PC-9 (cell line): ENCODE results near the gene PHYHD1. TPM values are rescaled to one million over a fixed set of nuclear protein-coding genes. Genes with fewer than 3 reads are reported as not detected.

Source experiments
- BruUV-seq: library from RNA; stranded (reverse); fragments of 400-500 nt; replicated peaks from 2 replicates; lab custom pipeline; 2021; lab: Mats Ljungman, UMichigan
- CTCF ChIA-PET: fragments of 300-600 bp; sonication (Branson Sonifier 250); formaldehyde crosslinking; loops from one replicate; lab custom pipeline; 2022; ENCODE audit warnings: antibody characterized with exemption; lab: Charles Lee
- POLR2A ChIA-PET: fragments of 300-600 bp; sonication (Branson Sonifier 250); formaldehyde crosslinking; loops from one replicate; lab custom pipeline; 2022; ENCODE audit warnings: antibody characterized with exemption; ENCODE audit not compliant: unreplicated experiment; lab: Charles Lee
- DNase-seq, 2 experiments: peaks; one replicate each; pipeline versions ENCODE4 v3.0.0 to v3.0.0-alpha.2; 2015 to 2022; ENCODE audit warnings: mixed read lengths in 1 of 2
- H2AFZ ChIP-seq: fragments of 200-600 bp; sonication (generic); 2 replicates; pipeline ENCODE4 v1.8.1; 2017; ENCODE audit warnings: antibody characterized with exemption
- H3F3A ChIP-seq: fragments of 200-600 bp; sonication (generic); 2 replicates; pipeline ENCODE4 v1.8.1; 2017; ENCODE audit warnings: antibody characterized with exemption, mild to moderate bottlenecking, low read depth; ENCODE audit not compliant: insufficient read depth
- H3K27ac ChIP-seq: fragments of 200-600 bp; sonication (generic); 2 replicates; pipeline ENCODE4 v1.6.1; 2016; ENCODE audit warnings: mixed run types
- H3K27me3 ChIP-seq: fragments of 200-600 bp; sonication (generic); 2 replicates; pipeline ENCODE4 v1.6.1; 2016; ENCODE audit warnings: low read depth, mixed run types; ENCODE audit not compliant: insufficient read depth
- H3K36me3 ChIP-seq: fragments of 200-600 bp; sonication (generic); 2 replicates; pipeline ENCODE4 v1.6.1; 2016; ENCODE audit warnings: low read depth, mixed run types
- H3K4me1 ChIP-seq: fragments of 200-600 bp; sonication (generic); replicated peaks from 2 replicates; pipeline ENCODE4 v1.6.1; 2016; ENCODE audit warnings: mixed run types; ENCODE audit not compliant: insufficient read depth
- H3K4me2 ChIP-seq: fragments of 200-600 bp; sonication (generic); 2 replicates; pipeline ENCODE4 v1.6.1; 2017; ENCODE audit warnings: mixed run types
- H3K4me3 ChIP-seq: fragments of 200-600 bp; sonication (generic); 2 replicates; pipeline ENCODE4 v1.6.1; 2016; ENCODE audit warnings: mixed run types
- H3K79me2 ChIP-seq: fragments of 200-600 bp; sonication (generic); 2 replicates; pipeline ENCODE4 v1.6.1; 2017; ENCODE audit warnings: low read depth, mixed run types
- H3K9me2 ChIP-seq: fragments of 200-600 bp; sonication (generic); 2 replicates; pipeline ENCODE4 v1.8.1; 2017; ENCODE audit warnings: mild to moderate bottlenecking; ENCODE audit not compliant: insufficient read depth
- H3K9me3 ChIP-seq: fragments of 200-600 bp; sonication (generic); 2 replicates; pipeline ENCODE4 v1.8.1; 2016; ENCODE audit warnings: low read depth; ENCODE audit not compliant: insufficient read depth
- H4K20me1 ChIP-seq: fragments of 200-600 bp; sonication (generic); 2 replicates; pipeline ENCODE4 v1.8.1; 2017; ENCODE audit not compliant: insufficient read depth
- CTCF ChIP-seq: fragments of 200-600 bp; sonication (generic); conservative IDR thresholded peaks from 2 replicates; pipeline ENCODE4 v1.6.1; 2017; ENCODE audit warnings: mixed run types, antibody characterized with exemption, mild to moderate bottlenecking, moderate library complexity
- EZH2 ChIP-seq: fragments of 200-600 bp; sonication (generic); IDR thresholded peaks from 2 replicates; pipeline ENCODE4 v1.8.0; 2017; ENCODE audit warnings: antibody characterized with exemption, low read depth
- intact Hi-C: fragments of 100-400 bp; cut with micrococcal nuclease; formaldehyde crosslinking; loops from one replicate; pipeline ENCODE4 v1.10.0; 2022; ENCODE audit not compliant: unreplicated experiment
- total RNA-seq: library from RNA; stranded (reverse); gene quantifications from 2 replicates; pipeline ENCODE4 v1.2.3, GENCODE V29; 2021

The PHYHD1 gene
- total RNA-seq, 1 experiment from 2014 or later: 4.2 TPM

- intact Hi-C loops: no loop called here
- ChIA-PET POLR2A (interaction anchor here (0.5 kb wide), 1 partner anchor 563 kb away, joined by 3 read pairs; no protein-coding TSS in a partner anchor), CTCF (no interaction called here)
- Histone ChIP-seq H3K27ac (no peak overlapping the region), H4K20me1 (no peaks in the 10 kb centered on the region), H3K4me3 (no peak overlapping the region), H2AFZ (no peak overlapping the region), H3K9me2 (no peaks in the 10 kb centered on the region), H3K36me3 (peaks cover 35% of the 10 kb centered on the region), H3K9me3 (no peaks in the 10 kb centered on the region), H3K4me1 (no peaks in the 10 kb centered on the region), H3K79me2 (no peaks in the 10 kb centered on the region), H3K4me2 (no peak overlapping the region), H3K27me3 (no peaks in the 10 kb centered on the region), H3F3A (no peaks in the 10 kb centered on the region; the same call in 1 of the 2 replicates)
- BruUV-seq: no TSS peak
- DNase-seq: no peak
- TF ChIP-seq CTCF: no peak
- no peak for TF ChIP-seq EZH2
Measured at GRCh38 chr9:128986671-128987070, 65.9 kb downstream of the PHYHD1 start.

GRCh38 chr9:128987805-128988204 is 67.0 kb downstream of the PHYHD1 start:
- H3K27ac ChIP-seq: no peak overlapping the region

More at GRCh38 chr9:128987805-128988204, 67.0 kb downstream of the PHYHD1 start:
- no peak overlapping the region for H3K4me3 ChIP-seq
- ChIA-PET CTCF (no interaction called here), POLR2A (interaction anchor here (0.6 kb wide), 2 partner anchors 170 to 352 kb away, joined by 11 to 17 read pairs; no protein-coding TSS in a partner anchor)
- no peaks in the 10 kb centered on the region for H3K27me3 ChIP-seq
- H3K4me1 ChIP-seq: no peaks in the 10 kb centered on the region
- BruUV-seq: no TSS peak
- no peaks in the 10 kb centered on the region for H3K9me3 ChIP-seq
- no peak overlapping the region for H3K4me2 ChIP-seq
- DNase-seq: no peak
- H3F3A ChIP-seq: no peaks in the 10 kb centered on the region; the same call in 1 of the 2 replicates
- no peak for TF ChIP-seq CTCF
- no peak for TF ChIP-seq EZH2
- intact Hi-C loops: no loop called here
- H3K36me3 ChIP-seq: peaks cover 31% of the 10 kb centered on the region
- no peaks in the 10 kb centered on the region for H3K79me2 ChIP-seq
- no peak overlapping the region for H2AFZ ChIP-seq
- H3K9me2 ChIP-seq: no peaks in the 10 kb centered on the region
- H4K20me1 ChIP-seq: no peaks in the 10 kb centered on the region

Other genes with a start within 250 kb of the PHYHD1 start
- gene SET, start 231.8 kb upstream of the PHYHD1 start, total RNA-seq: 539 and 738 TPM in 2 replicates
- 5.5 and 9.1 TPM in 2 replicates for gene PKN3, start 218.5 kb upstream of the PHYHD1 start, total RNA-seq
- 102 and 133 TPM in 2 replicates for gene ZDHHC12, start 196.9 kb upstream of the PHYHD1 start, total RNA-seq
- gene ZER1, start 149.1 kb upstream of the PHYHD1 start, total RNA-seq: 65.2 and 70.0 TPM in 2 replicates
- gene TBC1D13, start 133.7 kb upstream of the PHYHD1 start, total RNA-seq: 38.2 and 41.9 TPM in 2 replicates
- 28.6 and 47.9 TPM in 2 replicates for gene ENDOG, start 102.5 kb upstream of the PHYHD1 start, total RNA-seq
- 59.6 and 75.5 TPM in 2 replicates for gene SPOUT1, start 91.2 kb upstream of the PHYHD1 start, total RNA-seq
- 26.1 and 27.6 TPM in 2 replicates for gene KYAT1, start 39.0 kb upstream of the PHYHD1 start, total RNA-seq
- gene LRRC8A, start 38.8 kb upstream of the PHYHD1 start, total RNA-seq: 90.3 and 95.7 TPM in 2 replicates
- gene DOLK, start 26.6 kb downstream of the PHYHD1 start, total RNA-seq: 18.0 and 19.0 TPM in 2 replicates
- 59.7 and 90.0 TPM in 2 replicates for gene NUP188, start 26.7 kb downstream of the PHYHD1 start, total RNA-seq
- 184 and 213 TPM in 2 replicates for gene SH3GLB2, start 107.3 kb downstream of the PHYHD1 start, total RNA-seq
- gene MIGA2, start 115.6 kb downstream of the PHYHD1 start, total RNA-seq: 40.7 and 48.2 TPM in 2 replicates
- 21.5 and 24.4 TPM in 2 replicates for gene DOLPP1, start 160.1 kb downstream of the PHYHD1 start, total RNA-seq
- gene CRAT, start 189.8 kb downstream of the PHYHD1 start, total RNA-seq: 40.3 and 60.0 TPM in 2 replicates
- 182 and 197 TPM in 2 replicates for gene PTPA, start 190.4 kb downstream of the PHYHD1 start, total RNA-seq